Effector memory CD8-positive, alpha-beta T cell (primary cell): ENCODE measurements around the gene DBNDD2.
A peak's percentile ranks its signal among the peaks of the same experiment; 100 is the strongest.

ENCODE experiments used
- ATAC-seq: fragments of 150-1000 bp; cut with Tn5 transposase; replicated peaks from 2 replicates; pipeline ENCODE4 v1.10.0; 2021; ENCODE audit warnings: mild to moderate bottlenecking, moderate library complexity
- DNase-seq, 3 experiments: peaks; one replicate each; pipeline ENCODE4 v3.0.0; 2021
- H3K27ac Mint-ChIP-seq, 2 donors: one replicate each; pipeline ENCODE4 v1.8.0; 2022; ENCODE audit warnings: mild to moderate bottlenecking in 2 of 2, mixed read lengths in 2 of 2, moderate library complexity in 2 of 2
- H3K27me3 Mint-ChIP-seq, 2 donors: one replicate each; pipeline ENCODE4 v1.8.0; 2022; ENCODE audit warnings: mixed read lengths in 2 of 2
- H3K36me3 Mint-ChIP-seq: one replicate; pipeline ENCODE4 v1.8.0; 2022; ENCODE audit warnings: mild to moderate bottlenecking, moderate library complexity, mixed read lengths; ENCODE audit not compliant: insufficient read depth
- H3K4me1 Mint-ChIP-seq, 2 donors: one replicate each; pipeline ENCODE4 v1.8.0; 2022; ENCODE audit warnings: low read depth in 2 of 2, mixed read lengths in 2 of 2
- H3K4me3 Mint-ChIP-seq, 2 donors: one replicate each; pipeline ENCODE4 v1.8.0; 2022; ENCODE audit warnings: mild to moderate bottlenecking in 2 of 2, mixed read lengths in 2 of 2, moderate library complexity in 2 of 2
- H3K9me3 Mint-ChIP-seq, 2 donors: one replicate each; pipeline ENCODE4 v1.8.0; 2022; ENCODE audit warnings: mixed read lengths in 2 of 2

The DBNDD2 gene

GRCh38 chr20:45413479-45413878 lies 5.4 kb downstream of the DBNDD2 start:
- H3K4me3 Mint-ChIP-seq = no peak overlapping the region
- no peaks in the 10 kb centered on the region for H3K9me3 Mint-ChIP-seq
- peaks cover 16% of the 10 kb centered on the region for H3K36me3 Mint-ChIP-seq
- no peak overlapping the region for H3K27ac Mint-ChIP-seq
- peaks cover 21 to 24% of the 10 kb centered on the region in 2 donors for H3K4me1 Mint-ChIP-seq
- no peak for DNase-seq
- ATAC-seq = no peak
- H3K27me3 Mint-ChIP-seq = no peaks in the 10 kb centered on the region

GRCh38 chr20:45415822-45416637 lies 7.9 kb downstream of the DBNDD2 start, which contains the start of gene PIGT:
Gene PIGT (plus strand): TSS chr20:45416141. CDS start chr20:45416157, 16 bp downstream.
- ATAC-seq (peak; percentile 95), DNase-seq (peak; percentile 85 to 88 (median 86))
- no peaks in the 10 kb centered on the region for H3K27me3 Mint-ChIP-seq
- H3K4me3 Mint-ChIP-seq = peak within 1 kb of the TSS; percentile 94 to 98
- H3K4me1 Mint-ChIP-seq = peaks cover 31 to 34% of the 10 kb centered on the region in 2 donors
- peak within 1 kb of the TSS; percentile 96 to 97 for H3K27ac Mint-ChIP-seq
- peaks cover 32% of the 10 kb centered on the region for H3K36me3 Mint-ChIP-seq
- no peaks in the 10 kb centered on the region for H3K9me3 Mint-ChIP-seq

- Mint-ChIP-seq H3K36me3 (peaks cover 41% of the 10 kb centered on the region), H3K4me3 (peak overlapping the region; percentile 94 to 98), H3K27ac (peak overlapping the region; percentile 96 to 97), H3K9me3 (no peaks in the 10 kb centered on the region), H3K4me1 (peaks cover 31 to 34% of the 10 kb centered on the region in 2 donors), H3K27me3 (no peaks in the 10 kb centered on the region)
- DNase-seq (no peak), ATAC-seq (no peak)
Measured at GRCh38 chr20:45416917-45417316, 8.8 kb downstream of the DBNDD2 start.

- ATAC-seq = no peak
- H3K9me3 Mint-ChIP-seq = no peaks in the 10 kb centered on the region
- peaks cover 64% of the 10 kb centered on the region for H3K36me3 Mint-ChIP-seq
- H3K27ac Mint-ChIP-seq = peak overlapping the region; percentile 26 to 46
- peaks cover 31% of the 10 kb centered on the region in 2 donors for H3K4me1 Mint-ChIP-seq
- no peak for DNase-seq
- no peak overlapping the region for H3K4me3 Mint-ChIP-seq
- H3K27me3 Mint-ChIP-seq = no peaks in the 10 kb centered on the region
Measured at GRCh38 chr20:45419188-45420091, 11.4 kb downstream of the DBNDD2 start.

GRCh38 chr20:45420125-45420524 lies 12.0 kb downstream of the DBNDD2 start:
- H3K4me3 Mint-ChIP-seq = no peak overlapping the region
- H3K36me3 Mint-ChIP-seq = peaks cover 70% of the 10 kb centered on the region
- H3K27ac Mint-ChIP-seq = peak overlapping the region in 1 of 2 donors; percentile 42
- DNase-seq (no peak), ATAC-seq (no peak)
- H3K4me1 Mint-ChIP-seq = peaks cover 30% of the 10 kb centered on the region in 2 donors
- H3K9me3 Mint-ChIP-seq = no peaks in the 10 kb centered on the region
- H3K27me3 Mint-ChIP-seq = no peaks in the 10 kb centered on the region

- H3K27ac Mint-ChIP-seq = peak overlapping the region in 1 of 2 donors; percentile 71
- DNase-seq = no peak
- H3K4me1 Mint-ChIP-seq = peaks cover 8 to 10% of the 10 kb centered on the region in 2 donors
- ATAC-seq = no peak
- H3K4me3 Mint-ChIP-seq = no peak overlapping the region
- H3K9me3 Mint-ChIP-seq = no peaks in the 10 kb centered on the region
- H3K27me3 Mint-ChIP-seq = no peaks in the 10 kb centered on the region
- H3K36me3 Mint-ChIP-seq = peaks cover 67% of the 10 kb centered on the region
Measured at GRCh38 chr20:45423700-45424099, 15.6 kb downstream of the DBNDD2 start.

GRCh38 chr20:45425561-45425960 lies 17.5 kb downstream of the DBNDD2 start:
- H3K36me3 Mint-ChIP-seq = peaks cover 53% of the 10 kb centered on the region
- no peaks in the 10 kb centered on the region for H3K4me1 Mint-ChIP-seq
- no peaks in the 10 kb centered on the region for H3K27me3 Mint-ChIP-seq

GRCh38 chr20:45426320-45427016 lies 18.4 kb downstream of the DBNDD2 start:
- DNase-seq = no peak
- Mint-ChIP-seq H3K27ac (peak overlapping the region in 1 of 2 donors; percentile 27), H3K4me3 (no peak overlapping the region), H3K36me3 (peaks cover 44% of the 10 kb centered on the region), H3K4me1 (peaks cover 0 to 3% of the 10 kb centered on the region in 2 donors), H3K27me3 (no peaks in the 10 kb centered on the region), H3K9me3 (no peaks in the 10 kb centered on the region)
- no peak for ATAC-seq

More at GRCh38 chr20:45425561-45425960, 17.5 kb downstream of the DBNDD2 start:
- ATAC-seq (no peak), DNase-seq (no peak)
- no peak overlapping the region for H3K4me3 Mint-ChIP-seq
- no peak overlapping the region for H3K27ac Mint-ChIP-seq
- no peaks in the 10 kb centered on the region for H3K9me3 Mint-ChIP-seq

- Mint-ChIP-seq H3K27ac (no peak overlapping the region), H3K9me3 (no peaks in the 10 kb centered on the region), H3K4me3 (no peak overlapping the region), H3K36me3 (peaks cover 34% of the 10 kb centered on the region), H3K4me1 (peaks cover 0 to 3% of the 10 kb centered on the region in 2 donors), H3K27me3 (no peaks in the 10 kb centered on the region)
- DNase-seq = no peak
- no peak for ATAC-seq
Measured at GRCh38 chr20:45427236-45428149, 19.4 kb downstream of the DBNDD2 start.

- H3K4me3 Mint-ChIP-seq = no peak overlapping the region
- H3K27me3 Mint-ChIP-seq = no peaks in the 10 kb centered on the region
- no peak overlapping the region for H3K27ac Mint-ChIP-seq
- ATAC-seq = no peak
- H3K9me3 Mint-ChIP-seq = no peaks in the 10 kb centered on the region
- peaks cover 15% of the 10 kb centered on the region for H3K36me3 Mint-ChIP-seq
- DNase-seq = no peak
- peaks cover 0 to 3% of the 10 kb centered on the region in 2 donors for H3K4me1 Mint-ChIP-seq
Measured at GRCh38 chr20:45429618-45430017, 21.5 kb downstream of the DBNDD2 start.

- Mint-ChIP-seq H3K27me3 (no peaks in the 10 kb centered on the region), H3K27ac (peak overlapping the region; percentile 26 to 36), H3K4me1 (peaks cover 9% of the 10 kb centered on the region in 2 donors), H3K9me3 (no peaks in the 10 kb centered on the region), H3K4me3 (no peak overlapping the region), H3K36me3 (peaks cover under 1% of the 10 kb centered on the region)
- ATAC-seq = peak; percentile 56
- DNase-seq = peak; percentile 11 to 33 (median 16)
Measured at GRCh38 chr20:45432294-45432693, 24.2 kb downstream of the DBNDD2 start.

GRCh38 chr20:45433316-45433715 lies 25.2 kb downstream of the DBNDD2 start:
- DNase-seq = no peak
- Mint-ChIP-seq H3K36me3 (no peaks in the 10 kb centered on the region), H3K4me3 (no peak overlapping the region), H3K27me3 (no peaks in the 10 kb centered on the region), H3K27ac (peak overlapping the region in 1 of 2 donors; percentile 36), H3K9me3 (no peaks in the 10 kb centered on the region), H3K4me1 (peaks cover 9% of the 10 kb centered on the region in 2 donors)
- no peak for ATAC-seq
